Measurements from ENCODE around the gene NPIPA1.
"Not testable (repeated sequence)": the region's sequence is repeated elsewhere in the genome, so short reads cannot be mapped to it uniquely, and the experiment has no call there.

The NPIPA1 gene

GRCh38 chr16:14930971-14931370 lies 6.3 kb upstream of the NPIPA1 start:
- DNase-seq: not testable (repeated sequence)

- DNase-seq: not testable (repeated sequence)
Measured at GRCh38 chr16:14932581-14933375, 4.5 kb upstream of the NPIPA1 start.

- not testable (repeated sequence) for DNase-seq
Measured at GRCh38 chr16:14937994-14938393, 751 bp downstream of the NPIPA1 start.

GRCh38 chr16:14942686-14943085 lies 5.4 kb downstream of the NPIPA1 start:
- not testable (repeated sequence) for DNase-seq

- DNase-seq: no peak
Measured at GRCh38 chr16:14955546-14956231, 18.4 kb downstream of the NPIPA1 start.

GRCh38 chr16:14957576-14958322 lies 20.5 kb downstream of the NPIPA1 start:
- no peak for DNase-seq

- no peak for DNase-seq
Measured at GRCh38 chr16:14958323-14958600, 21.0 kb downstream of the NPIPA1 start.

GRCh38 chr16:14958970-14959369 lies 21.7 kb downstream of the NPIPA1 start:
- DNase-seq: no peak

GRCh38 chr16:14961405-14962186 lies 24.4 kb downstream of the NPIPA1 start:
- peak; percentile 62 for DNase-seq

- DNase-seq: no peak
Measured at GRCh38 chr16:14963281-14964173, 26.3 kb downstream of the NPIPA1 start.

GRCh38 chr16:14965328-14965727 lies 28.1 kb downstream of the NPIPA1 start:
- no peak for DNase-seq

GRCh38 chr16:14969795-14970194 lies 32.6 kb downstream of the NPIPA1 start:
- not testable (repeated sequence) for DNase-seq

- DNase-seq: not testable (repeated sequence)
Measured at GRCh38 chr16:14971621-14972228, 34.5 kb downstream of the NPIPA1 start.

- DNase-seq: peak; percentile 12
Measured at GRCh38 chr16:14973785-14974322, 36.6 kb downstream of the NPIPA1 start.

- DNase-seq: not testable (repeated sequence)
Measured at GRCh38 chr16:14974331-14974655, 37.0 kb downstream of the NPIPA1 start.

- DNase-seq: peak; percentile 95
Measured at GRCh38 chr16:14974656-14975417, 37.6 kb downstream of the NPIPA1 start, which contains the start of gene PDXDC1. PDXDC1 (plus strand) TSS chr16:14975026; CDS start chr16:14975200, 174 bp downstream.

- DNase-seq: peak; percentile 20
Measured at GRCh38 chr16:14975418-14976194, 38.4 kb downstream of the NPIPA1 start.

GRCh38 chr16:14976971-14977736 lies 39.9 kb downstream of the NPIPA1 start:
- not testable (repeated sequence) for DNase-seq

GRCh38 chr16:14978281-14978680 lies 41.0 kb downstream of the NPIPA1 start:
- DNase-seq: not testable (repeated sequence)

Measured in DMS79 treated with DMSO at 0.1 percent for 48 hours (cell line).